Measurements from ENCODE around the gene DNAJC4.

- TF ChIP-seq POLR2AphosphoS5 (IDR thresholded peaks at IDR 0.05) (no peak), CTCF (IDR thresholded peaks at IDR 0.05) (no peak)
These were observed 10.1 kb upstream of the DNAJC4 start for GRCh38 chr11:64220271-64220670.

All from sigmoid colon (tissue), 4 donors.